ENCODE data around the gene C2orf49.

Gene C2orf49

DNA sequence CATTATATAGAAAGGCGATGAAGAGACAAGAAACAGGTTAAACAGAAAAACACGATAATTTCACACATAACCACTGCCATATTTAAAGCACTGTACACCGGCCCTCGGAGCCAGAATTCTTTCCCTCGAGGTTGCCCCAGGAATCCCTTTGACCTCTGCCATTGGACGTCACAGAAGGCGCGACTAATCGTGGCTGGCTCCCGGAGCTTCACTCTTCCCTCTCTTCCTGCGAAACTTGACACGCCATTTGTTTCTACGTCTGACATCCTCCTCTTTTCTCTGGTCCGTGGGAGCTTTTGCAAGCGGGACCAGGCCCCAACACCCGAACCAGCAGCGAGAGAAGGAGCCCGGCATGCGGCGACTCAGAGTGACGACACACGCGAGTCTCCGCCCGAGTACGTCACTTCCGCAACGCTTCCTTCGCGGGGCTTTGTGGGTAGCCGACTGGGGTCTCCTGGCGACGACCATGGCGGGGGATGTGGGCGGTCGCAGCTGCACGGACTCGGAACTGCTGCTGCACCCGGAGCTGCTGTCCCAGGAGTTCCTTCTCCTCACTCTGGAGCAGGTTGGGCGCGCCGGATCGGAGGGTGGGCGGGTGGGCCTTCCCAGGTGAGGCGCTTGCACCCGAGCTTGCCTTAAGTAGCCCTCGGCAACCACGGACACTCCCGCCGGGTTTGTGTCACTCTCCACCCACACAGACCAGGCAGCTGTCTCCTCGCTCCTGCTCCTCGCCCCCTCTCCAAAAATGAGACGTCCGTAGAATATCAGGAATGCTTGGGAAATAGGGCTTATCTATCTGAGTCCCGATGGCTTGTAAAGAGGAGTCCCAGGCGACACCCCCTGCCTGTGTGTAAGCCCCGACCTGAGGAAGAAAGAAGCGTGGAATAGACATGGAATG is at the start of gene C2orf49:
Gene C2orf49, plus strand, starts transcription at position 419 of the 898 bp plus-strand sequence. Its CDS starts 48 bp downstream, at position 467.
- TF ChIP-seq, protein P1, sequence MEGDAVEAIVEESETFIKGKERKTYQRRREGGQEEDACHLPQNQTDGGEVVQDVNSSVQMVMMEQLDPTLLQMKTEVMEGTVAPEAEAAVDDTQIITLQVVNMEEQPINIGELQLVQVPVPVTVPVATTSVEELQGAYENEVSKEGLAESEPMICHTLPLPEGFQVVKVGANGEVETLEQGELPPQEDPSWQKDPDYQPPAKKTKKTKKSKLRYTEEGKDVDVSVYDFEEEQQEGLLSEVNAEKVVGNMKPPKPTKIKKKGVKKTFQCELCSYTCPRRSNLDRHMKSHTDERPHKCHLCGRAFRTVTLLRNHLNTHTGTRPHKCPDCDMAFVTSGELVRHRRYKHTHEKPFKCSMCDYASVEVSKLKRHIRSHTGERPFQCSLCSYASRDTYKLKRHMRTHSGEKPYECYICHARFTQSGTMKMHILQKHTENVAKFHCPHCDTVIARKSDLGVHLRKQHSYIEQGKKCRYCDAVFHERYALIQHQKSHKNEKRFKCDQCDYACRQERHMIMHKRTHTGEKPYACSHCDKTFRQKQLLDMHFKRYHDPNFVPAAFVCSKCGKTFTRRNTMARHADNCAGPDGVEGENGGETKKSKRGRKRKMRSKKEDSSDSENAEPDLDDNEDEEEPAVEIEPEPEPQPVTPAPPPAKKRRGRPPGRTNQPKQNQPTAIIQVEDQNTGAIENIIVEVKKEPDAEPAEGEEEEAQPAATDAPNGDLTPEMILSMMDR (IDR thresholded peaks at IDR 0.05; ENCODE audit: insufficient read depth, low read depth, low read length, missing control alignments), result no peak
- DNase-seq (ENCODE audit: low read depth), result peak; percentile 80
- peak within 1 kb of the TSS; percentile 94 for H3K4me3 ChIP-seq (ENCODE audit: low read length)

DNA sequence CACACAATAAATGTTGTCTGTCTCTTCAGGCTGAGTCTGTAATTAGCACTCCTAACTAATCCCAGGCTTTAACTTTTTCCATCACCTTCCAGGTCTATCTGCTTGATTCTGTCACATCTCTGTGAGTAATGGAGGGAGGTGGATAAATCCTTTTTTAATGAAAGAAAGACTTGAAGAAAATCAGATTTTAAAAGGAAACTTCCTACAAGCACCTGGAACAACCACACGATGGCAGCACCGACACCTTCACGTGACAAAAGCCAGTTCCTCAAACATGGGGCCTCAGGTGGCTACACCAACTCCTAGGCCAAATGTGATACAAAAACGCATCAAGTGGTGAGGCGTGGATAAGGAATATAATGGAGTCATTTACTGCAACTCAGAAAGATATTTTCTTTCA is 49.6 kb upstream of the C2orf49 start:
- TF ChIP-seq, protein P1 (IDR thresholded peaks at IDR 0.05; ENCODE audit: insufficient read depth, low read depth, low read length, missing control alignments), result peak; percentile 67
- DNase-seq (ENCODE audit: low read depth), result peak; percentile 70
- H3K4me3 ChIP-seq (ENCODE audit: low read length), result no peak overlapping the region

DNA sequence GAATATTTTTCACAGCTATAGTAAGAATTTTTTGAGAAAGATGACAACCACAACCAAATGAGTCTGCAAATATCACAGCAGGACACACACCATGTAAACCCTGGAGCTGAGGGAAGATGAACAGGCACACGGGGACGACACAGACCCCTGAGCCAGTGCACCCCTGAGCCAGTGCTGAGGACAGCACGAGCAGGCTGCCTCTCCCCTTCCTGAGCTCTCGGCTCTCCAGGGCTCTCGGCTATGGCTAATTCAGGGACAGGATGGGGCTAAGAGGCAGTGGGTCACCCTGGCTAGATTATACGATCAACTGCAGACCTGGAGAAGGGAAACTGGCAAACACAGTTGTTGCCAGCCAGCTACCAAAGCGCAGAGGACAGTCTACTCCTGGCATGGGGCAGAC is 49.2 kb upstream of the C2orf49 start:
- no peak for DNase-seq (ENCODE audit: low read depth)
- TF ChIP-seq, protein P1 (IDR thresholded peaks at IDR 0.05; ENCODE audit: insufficient read depth, low read depth, low read length, missing control alignments), result no peak
- no peak overlapping the region for H3K4me3 ChIP-seq (ENCODE audit: low read length)

- peak; percentile 75 for DNase-seq (ENCODE audit: low read depth)
- no peak overlapping the region for H3K4me3 ChIP-seq (ENCODE audit: low read length)
- TF ChIP-seq, protein P1 (IDR thresholded peaks at IDR 0.05; ENCODE audit: insufficient read depth, low read depth, low read length, missing control alignments), result no peak
Measured at GRCh38 chr2:105290981-105291660, 46.2 kb upstream of the C2orf49 start.

DNA sequence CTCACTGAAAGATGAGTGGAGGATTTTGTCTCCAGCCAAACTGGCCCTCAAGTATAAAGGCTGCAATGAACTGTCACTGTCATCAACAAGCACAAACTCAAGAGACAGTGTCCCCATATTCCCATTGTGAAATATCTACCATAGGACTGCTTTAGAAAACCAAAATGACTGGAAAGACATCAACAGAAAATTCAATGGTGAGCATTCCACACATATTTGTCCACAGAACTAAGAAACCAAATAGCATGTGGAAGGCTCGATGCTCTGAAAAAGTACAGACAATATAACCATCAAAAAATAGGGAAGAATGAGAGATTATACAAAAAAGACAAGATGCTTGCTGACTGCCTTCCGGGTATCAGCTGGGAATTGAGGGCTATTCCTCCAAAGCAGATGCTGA is 45.4 kb upstream of the C2orf49 start:
- TF ChIP-seq, protein P1 (IDR thresholded peaks at IDR 0.05; ENCODE audit: insufficient read depth, low read depth, low read length, missing control alignments), result no peak
- no peak for DNase-seq (ENCODE audit: low read depth)
- no peak overlapping the region for H3K4me3 ChIP-seq (ENCODE audit: low read length)

- TF ChIP-seq, protein P1 (IDR thresholded peaks at IDR 0.05; ENCODE audit: insufficient read depth, low read depth, low read length, missing control alignments), result no peak
- DNase-seq (ENCODE audit: low read depth), result peak; percentile 79
Measured at GRCh38 chr2:105294046-105294445, 43.3 kb upstream of the C2orf49 start.

More at GRCh38 chr2:105294046-105294445, 43.3 kb upstream of the C2orf49 start:
- no peak overlapping the region for H3K4me3 ChIP-seq (ENCODE audit: low read length)

All from epithelial cell of esophagus (primary cell).